Mesendoderm (in vitro differentiated cells): ENCODE results near the gene CDH12.
A peak's percentile ranks its signal among the peaks of the same experiment; 100 is the strongest.

Experiments used
- DNase-seq: peaks from one replicate; pipeline ENCODE4 v3.0.0; 2013
- H2AK5ac ChIP-seq: 2 replicates; pipeline ENCODE4 v1.6.1; 2013; ENCODE audit warnings: low read length, inconsistent platforms
- H2BK120ac ChIP-seq: 2 replicates; pipeline ENCODE4 v1.6.1; 2013; ENCODE audit warnings: low read depth, mild to moderate bottlenecking, low read length, moderate library complexity, mixed read lengths
- H2BK15ac ChIP-seq: replicated peaks from 2 replicates; pipeline ENCODE4 v1.6.1; 2013; ENCODE audit warnings: low read depth, mild to moderate bottlenecking, moderate library complexity
- H2BK5ac ChIP-seq: 2 replicates; pipeline ENCODE4 v1.6.1; 2013; ENCODE audit warnings: low read length, inconsistent platforms
- H3K18ac ChIP-seq: 2 replicates; pipeline ENCODE4 v1.6.1; 2013; ENCODE audit warnings: mild to moderate bottlenecking, low read length, mixed read lengths
- H3K23ac ChIP-seq: one replicate; pipeline ENCODE4 v1.6.1; 2013; ENCODE audit warnings: low read length
- H3K27ac ChIP-seq: 2 replicates; pipeline ENCODE4 v1.5.1; 2013; ENCODE audit warnings: low read depth, mild to moderate bottlenecking, inconsistent platforms, low read length, moderate library complexity
- H3K27me3 ChIP-seq: 2 replicates; pipeline ENCODE4 v1.6.1; 2013; ENCODE audit warnings: low read length, control low read depth, mild to moderate bottlenecking, inconsistent platforms; ENCODE audit not compliant: insufficient read depth, poor library complexity
- H3K36me3 ChIP-seq: 2 replicates; pipeline ENCODE4 v1.6.1; 2013; ENCODE audit warnings: low read length, inconsistent platforms; ENCODE audit not compliant: control insufficient read depth, insufficient read depth
- H3K4ac ChIP-seq: one replicate; pipeline ENCODE4 v1.6.1; 2013; ENCODE audit warnings: low read depth, mild to moderate bottlenecking, low read length, moderate library complexity
- H3K4me1 ChIP-seq: 2 replicates; pipeline ENCODE4 v1.6.1; 2013; ENCODE audit warnings: low read depth, low read length, inconsistent platforms; ENCODE audit not compliant: control insufficient read depth
- H3K4me2 ChIP-seq: 2 replicates; pipeline ENCODE4 v1.6.1; 2013; ENCODE audit warnings: low read length
- H3K4me3 ChIP-seq: 2 replicates; pipeline ENCODE4 v1.5.1; 2013; ENCODE audit warnings: mild to moderate bottlenecking, low read length
- H3K56ac ChIP-seq: one replicate; pipeline ENCODE4 v1.6.1; 2013; ENCODE audit warnings: low read length
- H3K79me1 ChIP-seq: 2 replicates; pipeline ENCODE4 v1.6.1; 2013; ENCODE audit warnings: low read length, inconsistent platforms
- H3K79me2 ChIP-seq: 2 replicates; pipeline ENCODE4 v1.6.1; 2013; ENCODE audit warnings: mild to moderate bottlenecking, low read length; ENCODE audit not compliant: control insufficient read depth, insufficient read depth
- H3K9ac ChIP-seq: 2 replicates; pipeline ENCODE4 v1.6.1; 2013; ENCODE audit warnings: low read length, inconsistent platforms
- H4K5ac ChIP-seq: one replicate; pipeline ENCODE4 v1.6.1; 2013; ENCODE audit warnings: low read length
- H4K8ac ChIP-seq: one replicate; pipeline ENCODE4 v1.6.1; 2013; ENCODE audit warnings: low read depth, mild to moderate bottlenecking, control low read depth, low read length, moderate library complexity
- WGBS: extraction: QIAGEN DNeasy Blood & Tissue Kit; methylation state at CpG from one replicate; pipeline ENCODE4 v1.1.7; 2013; ENCODE audit warnings: low lambda C conversion rate, missing lambda C conversion rate; ENCODE audit not compliant: insufficient coverage; ENCODE audit errors: extremely low coverage; 5-methylcytosine and 5-hydroxymethylcytosine counted together

CDH12 gene

GRCh38 chr5:22572941-22573340, 280.2 kb downstream of the CDH12 start:
- no peak for DNase-seq
- Histone ChIP-seq H2BK120ac (no peak overlapping the region), H3K4me3 (no peak overlapping the region), H3K27me3 (no peaks in the 10 kb centered on the region), H3K56ac (no peak overlapping the region), H3K4ac (no peak overlapping the region), H2BK5ac (no peak overlapping the region), H2BK15ac (no peak overlapping the region), H4K5ac (no peak overlapping the region), H2AK5ac (no peak overlapping the region), H3K4me2 (no peak overlapping the region), H3K4me1 (no peaks in the 10 kb centered on the region), H3K9ac (no peak overlapping the region), H3K23ac (no peak overlapping the region), H3K36me3 (no peaks in the 10 kb centered on the region), H3K18ac (no peak overlapping the region), H3K79me2 (no peaks in the 10 kb centered on the region), H4K8ac (no peak overlapping the region), H3K27ac (no peak overlapping the region), H3K79me1 (no peaks in the 10 kb centered on the region)

GRCh38 chr5:22567983-22568382, 285.2 kb downstream of the CDH12 start:
- no peaks in the 10 kb centered on the region for H3K79me2 ChIP-seq
- DNase-seq: peak; percentile 16
- H2BK5ac ChIP-seq: no peak overlapping the region
- H3K18ac ChIP-seq: no peak overlapping the region
- H3K9ac ChIP-seq: no peak overlapping the region
- no peak overlapping the region for H3K4ac ChIP-seq
- H3K36me3 ChIP-seq: no peaks in the 10 kb centered on the region
- no peak overlapping the region for H3K56ac ChIP-seq
- H2AK5ac ChIP-seq: no peak overlapping the region
- H3K4me3 ChIP-seq: no peak overlapping the region
- no peak overlapping the region for H2BK15ac ChIP-seq
- no peak overlapping the region for H4K8ac ChIP-seq
- no peaks in the 10 kb centered on the region for H3K4me1 ChIP-seq
- no peak overlapping the region for H3K4me2 ChIP-seq
- H3K79me1 ChIP-seq: no peaks in the 10 kb centered on the region
- no peak overlapping the region for H4K5ac ChIP-seq
- H3K27me3 ChIP-seq: no peaks in the 10 kb centered on the region
- H3K27ac ChIP-seq: no peak overlapping the region
- H3K23ac ChIP-seq: no peak overlapping the region
- no peak overlapping the region for H2BK120ac ChIP-seq

GRCh38 chr5:22560147-22560546, 293.0 kb downstream of the CDH12 start:
- H4K5ac ChIP-seq: no peak overlapping the region
- no peak overlapping the region for H3K4me2 ChIP-seq
- H3K18ac ChIP-seq: no peak overlapping the region
- H3K4me1 ChIP-seq: peaks cover 2% of the 10 kb centered on the region
- H3K27ac ChIP-seq: no peak overlapping the region
- no peaks in the 10 kb centered on the region for H3K79me1 ChIP-seq
- H3K27me3 ChIP-seq: no peaks in the 10 kb centered on the region
- no CpG with 5 or more reads among the region's 3 CpGs for WGBS
- H3K36me3 ChIP-seq: no peaks in the 10 kb centered on the region
- H3K56ac ChIP-seq: no peak overlapping the region
- no peak overlapping the region for H3K23ac ChIP-seq
- H3K4ac ChIP-seq: no peak overlapping the region
- no peak overlapping the region for H4K8ac ChIP-seq
- no peaks in the 10 kb centered on the region for H3K79me2 ChIP-seq
- no peak overlapping the region for H3K9ac ChIP-seq
- H2BK120ac ChIP-seq: no peak overlapping the region
- no peak overlapping the region for H3K4me3 ChIP-seq
- H2BK5ac ChIP-seq: no peak overlapping the region
- no peak overlapping the region for H2BK15ac ChIP-seq
- H2AK5ac ChIP-seq: no peak overlapping the region
- DNase-seq: no peak

GRCh38 chr5:22557251-22557650, 295.9 kb downstream of the CDH12 start:
- no peak overlapping the region for H2BK120ac ChIP-seq
- no peak overlapping the region for H4K5ac ChIP-seq
- H3K56ac ChIP-seq: no peak overlapping the region
- no peak for DNase-seq
- no peaks in the 10 kb centered on the region for H3K36me3 ChIP-seq
- no peak overlapping the region for H3K4me2 ChIP-seq
- no peak overlapping the region for H3K9ac ChIP-seq
- H2BK5ac ChIP-seq: no peak overlapping the region
- no peak overlapping the region for H3K27ac ChIP-seq
- no peaks in the 10 kb centered on the region for H3K79me2 ChIP-seq
- H2BK15ac ChIP-seq: no peak overlapping the region
- no peak overlapping the region for H4K8ac ChIP-seq
- no peak overlapping the region for H2AK5ac ChIP-seq
- H3K79me1 ChIP-seq: no peaks in the 10 kb centered on the region
- no peaks in the 10 kb centered on the region for H3K27me3 ChIP-seq
- peaks cover 2% of the 10 kb centered on the region for H3K4me1 ChIP-seq
- no CpG with 5 or more reads among the region's 6 CpGs for WGBS
- H3K4me3 ChIP-seq: no peak overlapping the region
- H3K18ac ChIP-seq: no peak overlapping the region
- no peak overlapping the region for H3K4ac ChIP-seq
- H3K23ac ChIP-seq: no peak overlapping the region

GRCh38 chr5:22554475-22554874, 298.7 kb downstream of the CDH12 start:
- no peak overlapping the region for H3K18ac ChIP-seq
- no peak overlapping the region for H2BK5ac ChIP-seq
- no peaks in the 10 kb centered on the region for H3K36me3 ChIP-seq
- H3K56ac ChIP-seq: no peak overlapping the region
- H3K4me3 ChIP-seq: no peak overlapping the region
- H3K79me1 ChIP-seq: no peaks in the 10 kb centered on the region
- no peak overlapping the region for H3K4ac ChIP-seq
- H3K23ac ChIP-seq: no peak overlapping the region
- no peaks in the 10 kb centered on the region for H3K27me3 ChIP-seq
- peaks cover 2% of the 10 kb centered on the region for H3K4me1 ChIP-seq
- H3K9ac ChIP-seq: no peak overlapping the region
- no peak overlapping the region for H3K27ac ChIP-seq
- no peak overlapping the region for H2AK5ac ChIP-seq
- H2BK120ac ChIP-seq: no peak overlapping the region
- no peak overlapping the region for H4K8ac ChIP-seq
- no peaks in the 10 kb centered on the region for H3K79me2 ChIP-seq
- DNase-seq: no peak
- H3K4me2 ChIP-seq: no peak overlapping the region
- no peak overlapping the region for H2BK15ac ChIP-seq
- H4K5ac ChIP-seq: no peak overlapping the region

GRCh38 chr5:22549876-22550671, 303.1 kb downstream of the CDH12 start:
- H3K4me2 ChIP-seq: no peak overlapping the region
- no peak overlapping the region for H3K4me3 ChIP-seq
- H4K8ac ChIP-seq: no peak overlapping the region
- no peaks in the 10 kb centered on the region for H3K79me2 ChIP-seq
- H3K4me1 ChIP-seq: no peaks in the 10 kb centered on the region
- DNase-seq: no peak
- H3K9ac ChIP-seq: no peak overlapping the region
- H3K27me3 ChIP-seq: no peaks in the 10 kb centered on the region
- no peak overlapping the region for H2BK5ac ChIP-seq
- H4K5ac ChIP-seq: no peak overlapping the region
- no peak overlapping the region for H2BK15ac ChIP-seq
- H3K36me3 ChIP-seq: no peaks in the 10 kb centered on the region
- no peak overlapping the region for H3K18ac ChIP-seq
- no peak overlapping the region for H2AK5ac ChIP-seq
- H2BK120ac ChIP-seq: no peak overlapping the region
- no peak overlapping the region for H3K4ac ChIP-seq
- no CpG with 5 or more reads among the region's 4 CpGs for whole genome bisulfite sequencing
- H3K23ac ChIP-seq: no peak overlapping the region
- H3K79me1 ChIP-seq: no peaks in the 10 kb centered on the region
- no peak overlapping the region for H3K56ac ChIP-seq
- H3K27ac ChIP-seq: no peak overlapping the region
